Esophagus muscularis mucosa (tissue), 4 donors: ENCODE results near the gene SLX4IP. TPM values are rescaled to one million over a fixed set of nuclear protein-coding genes. Genes with fewer than 3 reads are reported as not detected.

Experiments used
- DNase-seq: peaks from one replicate; pipeline ENCODE4 v3.0.0-alpha.2; 2017; ENCODE audit errors: extremely low spot score
- H3K27ac ChIP-seq, 4 donors: fragments of 200-600 bp; sonication (generic); replicated peaks in 1 of 4; 1 replicate in 3 of 4; 2 replicates in 1 of 4; pipeline ENCODE4 v1.5.1; 2016 to 2019; ENCODE audit warnings: mild to moderate bottlenecking in 1 of 4
- H3K27me3 ChIP-seq, 4 donors: fragments of 200-600 bp; sonication (generic); one replicate each; pipeline versions ENCODE4 v1.5.1 to v1.6.0; 2016 to 2019
- H3K36me3 ChIP-seq, 4 donors: fragments of 200-600 bp; sonication (generic); one replicate each; pipeline ENCODE4 v1.5.1; 2016 to 2019
- H3K4me1 ChIP-seq, 4 donors: fragments of 200-600 bp; sonication (generic); one replicate each; pipeline ENCODE4 v1.5.1; 2016 to 2019
- H3K4me3 ChIP-seq, 4 donors: fragments of 200-600 bp; sonication (generic); 1 replicate in 2 of 4; 2 replicates in 2 of 4; pipeline ENCODE4 v1.5.1; 2016 to 2019; ENCODE audit warnings: mild to moderate bottlenecking in 4 of 4, moderate library complexity in 1 of 4
- H3K9me3 ChIP-seq, 4 donors: fragments of 200-600 bp; sonication (generic); 1 replicate in 3 of 4; 2 replicates in 1 of 4; pipeline ENCODE4 v1.5.1; 2016 to 2019
- EP300 ChIP-seq: sonication (generic); formaldehyde crosslinking; IDR thresholded peaks from one replicate; pipeline ENCODE4 v1.6.1; 2017; ENCODE audit warnings: antibody characterized with exemption
- POLR2A ChIP-seq: fragments of 450-650 bp; IDR thresholded peaks from one replicate; pipeline ENCODE4 v1.6.1; 2017; ENCODE audit warnings: antibody characterized with exemption, moderate library complexity, mild to moderate bottlenecking, low read depth
- POLR2AphosphoS5 ChIP-seq, 2 donors: sonication (generic); formaldehyde crosslinking; IDR thresholded peaks; one replicate each; pipeline ENCODE4 v1.6.1; 2017; ENCODE audit warnings: antibody characterized with exemption in 2 of 2
- WGBS: methylation state at CpG from one replicate; pipeline ENCODE4 v1.1.5; 2018; 5-methylcytosine and 5-hydroxymethylcytosine counted together
- intact Hi-C: fragments of 100-400 bp; cut with DNase I; formaldehyde crosslinking; loops from one replicate; pipeline ENCODE4 v1.15.1; 2023
- total RNA-seq, 4 donors: library from RNA; depleted of rRNA; stranded (reverse); fragments of >200 nt; gene quantifications; one replicate each; pipeline versions ENCODE4 v1.1.0 to v1.2.1, GENCODE V29; 2016
- TF ChIP-seq, protein P1 (sequence below), 3 experiments: fragments of 200-600 bp in 2 of 3; fragments of 450-650 bp in 1 of 3; sonication (generic) in 2 of 3; IDR thresholded peaks; one replicate each; pipeline ENCODE4 v1.5.1; 2017 to 2019; ENCODE audit warnings: antibody characterized with exemption in 3 of 3, mild to moderate bottlenecking in 2 of 3, moderate library complexity in 1 of 3

The SLX4IP gene
- total RNA-seq, 4 donors from 2014 or later: 1.2 to 2.1 (median 1.5) TPM

DNA sequence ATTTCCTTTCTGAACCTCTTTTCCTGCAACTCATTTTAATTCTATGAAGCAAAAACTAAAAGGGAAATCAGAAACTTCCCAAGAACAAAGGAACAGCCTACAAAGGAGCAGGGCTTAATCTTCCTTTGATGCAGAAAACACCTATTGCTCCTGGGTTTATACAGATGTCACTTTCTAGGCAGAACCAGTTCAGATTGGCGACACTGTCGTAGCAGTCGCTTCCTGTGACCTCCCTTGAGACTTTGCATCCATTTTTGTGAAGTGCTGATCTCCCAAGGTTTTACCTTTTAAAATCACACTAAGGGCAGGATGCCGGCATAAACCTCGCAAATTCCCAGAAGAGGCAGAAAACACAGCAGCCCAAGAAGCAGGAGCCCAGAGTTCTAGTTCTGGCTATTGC, 198.6 kb downstream of the SLX4IP start:
- Histone ChIP-seq H3K27me3 (no peaks in the 10 kb centered on the region), H3K36me3 (peaks cover 0 to 13% (median 3%) of the 10 kb centered on the region in 4 donors), H3K27ac (no peak overlapping the region), H3K4me3 (no peak overlapping the region), H3K9me3 (no peaks in the 10 kb centered on the region), H3K4me1 (peaks cover 25 to 58% (median 42%) of the 10 kb centered on the region in 4 donors)
- intact Hi-C loops: no loop called here
- DNase-seq: no peak
- no peak for TF ChIP-seq POLR2A
- no peak for TF ChIP-seq EP300
- no peak for TF ChIP-seq POLR2AphosphoS5 (IDR thresholded peaks at IDR 0.05)
- TF ChIP-seq, protein P1, sequence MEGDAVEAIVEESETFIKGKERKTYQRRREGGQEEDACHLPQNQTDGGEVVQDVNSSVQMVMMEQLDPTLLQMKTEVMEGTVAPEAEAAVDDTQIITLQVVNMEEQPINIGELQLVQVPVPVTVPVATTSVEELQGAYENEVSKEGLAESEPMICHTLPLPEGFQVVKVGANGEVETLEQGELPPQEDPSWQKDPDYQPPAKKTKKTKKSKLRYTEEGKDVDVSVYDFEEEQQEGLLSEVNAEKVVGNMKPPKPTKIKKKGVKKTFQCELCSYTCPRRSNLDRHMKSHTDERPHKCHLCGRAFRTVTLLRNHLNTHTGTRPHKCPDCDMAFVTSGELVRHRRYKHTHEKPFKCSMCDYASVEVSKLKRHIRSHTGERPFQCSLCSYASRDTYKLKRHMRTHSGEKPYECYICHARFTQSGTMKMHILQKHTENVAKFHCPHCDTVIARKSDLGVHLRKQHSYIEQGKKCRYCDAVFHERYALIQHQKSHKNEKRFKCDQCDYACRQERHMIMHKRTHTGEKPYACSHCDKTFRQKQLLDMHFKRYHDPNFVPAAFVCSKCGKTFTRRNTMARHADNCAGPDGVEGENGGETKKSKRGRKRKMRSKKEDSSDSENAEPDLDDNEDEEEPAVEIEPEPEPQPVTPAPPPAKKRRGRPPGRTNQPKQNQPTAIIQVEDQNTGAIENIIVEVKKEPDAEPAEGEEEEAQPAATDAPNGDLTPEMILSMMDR (IDR thresholded peaks at IDR 0.05): no peak
- WGBS: 85% methylated on average over 5 of the region's 5 CpGs

DNA sequence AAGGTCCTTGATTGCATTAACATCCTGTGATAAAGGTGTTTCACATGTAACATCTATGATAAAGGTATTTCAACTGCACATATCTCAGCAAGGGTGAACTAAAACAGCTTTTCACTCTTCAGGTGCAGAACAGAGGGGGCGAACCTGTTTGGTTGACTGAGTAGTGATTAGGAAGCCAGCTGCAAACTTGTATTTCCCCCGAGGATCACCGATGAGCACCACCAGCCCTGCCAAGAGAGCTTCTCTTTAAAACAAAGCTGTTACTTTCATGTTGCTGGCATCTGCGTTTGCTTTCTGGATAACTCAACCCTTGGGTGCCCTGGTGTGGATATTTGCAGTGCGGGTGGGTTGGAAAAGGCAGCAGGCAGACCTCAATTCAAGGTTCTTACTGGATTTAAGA, 199.1 kb downstream of the SLX4IP start:
- Histone ChIP-seq H3K9me3 (no peaks in the 10 kb centered on the region), H3K36me3 (peaks cover 0 to 17% (median 5%) of the 10 kb centered on the region in 4 donors), H3K4me1 (peaks cover 25 to 58% (median 42%) of the 10 kb centered on the region in 4 donors), H3K27ac (peak overlapping the region; percentile 42 to 68 (median 57)), H3K4me3 (no peak overlapping the region), H3K27me3 (no peaks in the 10 kb centered on the region)
- no peak for TF ChIP-seq POLR2AphosphoS5 (IDR thresholded peaks at IDR 0.05)
- TF ChIP-seq EP300: no peak
- no peak for TF ChIP-seq POLR2A
- TF ChIP-seq, protein P1 (IDR thresholded peaks at IDR 0.05): no peak
- no peak for DNase-seq
- intact Hi-C loops: no loop called here
- WGBS: 74% methylated on average over 5 of the region's 5 CpGs

DNA sequence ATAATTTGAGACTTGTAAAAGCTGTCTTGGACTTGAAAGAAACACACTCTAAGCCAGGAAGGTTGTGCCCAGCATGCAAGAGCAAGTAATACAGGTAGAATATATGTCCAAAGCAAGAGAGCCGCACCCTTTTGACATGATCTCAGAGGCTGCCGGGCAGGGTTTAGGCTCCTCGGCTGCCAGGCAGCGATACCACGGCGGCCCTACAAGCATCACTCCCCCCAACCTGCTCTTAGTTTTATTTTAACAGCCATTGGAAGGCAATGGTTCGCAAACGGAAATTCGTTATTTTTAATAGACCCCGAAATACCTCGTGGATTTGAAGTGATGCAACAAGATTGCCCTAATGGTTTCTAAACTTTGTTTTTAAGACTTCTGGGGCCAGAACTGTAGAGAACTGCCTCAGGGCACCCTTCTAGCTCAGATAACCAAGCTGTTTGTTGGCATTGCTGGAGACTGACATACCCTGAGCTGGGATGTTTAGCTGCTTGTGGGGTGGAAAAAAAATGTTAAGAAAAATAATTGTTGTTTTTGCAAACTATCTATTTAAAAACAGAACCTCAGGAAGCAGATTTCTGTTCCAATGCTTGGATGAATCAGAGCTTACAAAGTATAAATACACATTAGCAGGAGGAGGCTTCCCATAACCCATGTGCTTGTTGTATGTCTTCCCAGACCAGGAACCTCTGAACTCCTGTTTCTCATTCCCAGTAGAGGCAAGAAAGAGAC, 199.7 kb downstream of the SLX4IP start:
- no peak for DNase-seq
- Histone ChIP-seq H3K36me3 (peaks cover 0 to 23% (median 11%) of the 10 kb centered on the region in 4 donors), H3K27ac (peak overlapping the region; percentile 42 to 68 (median 57)), H3K9me3 (no peaks in the 10 kb centered on the region), H3K4me1 (peaks cover 25 to 59% (median 46%) of the 10 kb centered on the region in 4 donors), H3K27me3 (no peaks in the 10 kb centered on the region), H3K4me3 (no peak overlapping the region)
- intact Hi-C loops: no loop called here
- TF ChIP-seq EP300: no peak
- TF ChIP-seq POLR2AphosphoS5 (IDR thresholded peaks at IDR 0.05): no peak
- no peak for TF ChIP-seq POLR2A
- TF ChIP-seq, protein P1 (IDR thresholded peaks at IDR 0.05): no peak
- WGBS: 79% methylated on average over 11 of the region's 11 CpGs

DNA sequence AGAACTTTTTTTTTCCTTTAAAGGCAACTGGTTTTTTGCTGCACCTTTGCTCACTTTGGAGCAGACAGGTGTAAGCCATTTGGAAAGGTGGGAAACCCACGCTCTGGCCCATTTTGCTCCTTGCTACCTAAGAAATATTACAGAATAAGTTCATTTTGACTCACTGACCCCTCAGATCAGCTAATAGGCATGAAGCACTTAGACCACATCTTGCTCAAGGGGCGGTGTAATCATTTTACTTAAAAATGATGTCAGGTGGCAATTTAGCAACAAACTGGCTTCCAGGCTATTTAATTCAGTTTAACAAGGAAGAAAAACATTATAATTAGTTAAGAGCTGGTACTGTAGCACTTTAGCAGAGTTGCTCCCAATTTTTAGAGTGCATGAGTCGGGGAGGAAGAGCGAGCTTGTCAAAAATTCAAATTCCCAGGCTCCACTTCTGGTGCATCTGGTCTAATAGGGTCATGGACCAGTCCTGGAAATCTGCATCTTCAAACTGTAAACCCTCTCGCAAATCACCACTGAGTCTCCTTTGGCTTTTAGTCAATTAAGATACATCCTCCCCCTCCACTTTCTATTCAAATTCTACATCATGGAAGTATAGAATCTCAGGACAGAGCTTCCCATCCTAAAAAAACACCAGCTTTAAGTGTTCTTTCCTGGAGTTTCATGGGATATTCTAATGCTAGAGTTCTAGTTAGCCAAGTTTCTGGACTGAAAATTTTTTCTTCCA, 200.5 kb downstream of the SLX4IP start:
- peaks cover 8 to 31% (median 17%) of the 10 kb centered on the region in 4 donors for H3K36me3 ChIP-seq
- WGBS: 86% methylated on average over 5 of the region's 5 CpGs
- no peak overlapping the region for H3K4me3 ChIP-seq
- no peak for DNase-seq
- intact Hi-C loops: no loop called here
- peak overlapping the region; percentile 42 to 68 (median 57) for H3K27ac ChIP-seq
- no peak for TF ChIP-seq EP300
- H3K4me1 ChIP-seq: peaks cover 25 to 63% (median 51%) of the 10 kb centered on the region in 4 donors
- no peaks in the 10 kb centered on the region for H3K27me3 ChIP-seq
- H3K9me3 ChIP-seq: no peaks in the 10 kb centered on the region

DNA sequence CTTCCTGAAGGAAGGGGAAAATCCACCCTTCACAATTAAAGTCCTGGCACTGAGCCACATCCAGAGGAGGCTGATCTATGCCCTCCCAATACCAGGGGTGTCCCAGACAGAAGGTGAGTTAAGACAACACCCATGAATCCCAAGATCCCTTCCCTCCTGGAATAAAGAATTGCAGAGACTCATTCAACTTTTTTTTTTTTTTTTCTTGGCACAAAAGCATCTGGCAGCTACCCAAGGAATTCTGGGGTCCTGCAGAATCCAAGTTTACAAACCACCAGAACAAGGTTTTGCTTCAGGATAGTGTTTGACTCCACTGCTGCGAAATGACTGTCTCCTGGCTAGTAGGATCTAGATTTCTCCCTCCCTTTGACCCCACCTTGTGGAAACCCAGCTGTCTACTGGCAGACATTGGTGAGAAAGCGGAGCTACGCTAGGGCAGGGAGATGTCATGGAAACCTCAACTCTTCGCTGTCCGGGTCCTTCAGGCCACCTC, 201.3 kb downstream of the SLX4IP start:
- TF ChIP-seq POLR2A (no peak), POLR2AphosphoS5 (IDR thresholded peaks at IDR 0.05) (no peak), EP300 (no peak)
- Histone ChIP-seq H3K4me1 (peaks cover 25 to 63% (median 51%) of the 10 kb centered on the region in 4 donors), H3K27ac (peak overlapping the region; percentile 51 to 68 (median 60)), H3K4me3 (no peak overlapping the region), H3K27me3 (no peaks in the 10 kb centered on the region), H3K9me3 (no peaks in the 10 kb centered on the region), H3K36me3 (peaks cover 15 to 39% (median 24%) of the 10 kb centered on the region in 4 donors)
- intact Hi-C loops: no loop called here
- no peak for DNase-seq
- WGBS: 38% methylated on average over 5 of the region's 5 CpGs
